Endothelial cell of umbilical vein (primary cell): Measurements from ENCODE around the gene ADH7. TPM values are rescaled to one million over a fixed set of nuclear protein-coding genes. Genes with fewer than 3 reads are reported as not detected.

Experiments
- BruUV-seq: library from RNA; stranded (reverse); fragments of 400-500 nt; replicated peaks from 2 replicates; lab custom pipeline; 2021; lab: Mats Ljungman, UMichigan
- CTCF ChIA-PET: fragments of 300-600, 350-600 bp; sonication (Branson Sonifier 250); formaldehyde crosslinking; loops from one replicate; lab custom pipeline; 2021; ENCODE audit warnings: antibody characterized with exemption, inconsistent platforms; lab: Charles Lee
- POLR2A ChIA-PET: fragments of 300-600, 350-600 bp; sonication (Branson Sonifier 250); formaldehyde crosslinking; loops from one replicate; lab custom pipeline; 2021; ENCODE audit warnings: antibody characterized with exemption, inconsistent platforms; lab: Charles Lee
- DNase-seq: peaks from one replicate; pipeline ENCODE4 v3.0.0-alpha.2; 2011; ENCODE audit warnings: low read depth, low spot score
- FAIRE-seq: peaks from 2 replicates; lab custom pipeline; 2011; peaks lifted over from hg19 to GRCh38; lab: Jason Lieb, UNC
- H2AFZ ChIP-seq: 2 replicates; pipeline ENCODE4 v1.6.0; 2012; ENCODE audit warnings: low read depth, low read length, control low read depth, inconsistent platforms
- H3K27ac ChIP-seq: 2 replicates; pipeline ENCODE4 v1.5.1; 2011; ENCODE audit warnings: low read depth, mild to moderate bottlenecking, control low read depth, low read length, moderate library complexity; ENCODE audit not compliant: insufficient read depth
- H3K27me3 ChIP-seq, 2 experiments: 2 replicates each; pipeline versions ENCODE4 v1.6.0 to v1.6.1; 2011; ENCODE audit warnings: low read length in 2 of 2, mixed read lengths in 1 of 2; ENCODE audit not compliant: control insufficient read depth in 2 of 2, insufficient read depth in 2 of 2
- H3K36me3 ChIP-seq, 2 experiments: 2 replicates in 1 of 2; 3 replicates in 1 of 2; pipeline ENCODE4 v1.5.1; 2011; ENCODE audit warnings: low read length in 2 of 2, mild to moderate bottlenecking in 1 of 2, moderate library complexity in 1 of 2; ENCODE audit not compliant: control insufficient read depth in 2 of 2, insufficient read depth in 2 of 2; ENCODE audit errors: extremely low read depth in 1 of 2
- H3K4me1 ChIP-seq: 3 replicates; pipeline ENCODE4 v1.5.1; 2011; ENCODE audit warnings: mild to moderate bottlenecking, low read length; ENCODE audit not compliant: control insufficient read depth, insufficient read depth; ENCODE audit errors: extremely low read depth
- H3K4me2 ChIP-seq: 2 replicates; pipeline ENCODE4 v1.6.1; 2011; ENCODE audit warnings: low read length, control low read depth, mixed read lengths; ENCODE audit not compliant: insufficient read depth
- H3K4me3 ChIP-seq, 3 experiments: fragments of 200-600 bp in 1 of 3; sonication (generic), shearing (Covaris generic) in 1 of 3; replicated peaks in 1 of 3; 2 replicates each; pipeline ENCODE4 v1.5.1; 2011 to 2016; ENCODE audit warnings: control low read depth in 3 of 3, low read length in 3 of 3, mild to moderate bottlenecking in 2 of 3, inconsistent platforms in 1 of 3, low read depth in 1 of 3, moderate library complexity in 1 of 3; ENCODE audit not compliant: insufficient read depth in 1 of 3
- H3K79me2 ChIP-seq: 2 replicates; pipeline ENCODE4 v1.6.0; 2012; ENCODE audit warnings: low read length, inconsistent platforms; ENCODE audit not compliant: control insufficient read depth, insufficient read depth
- H3K9ac ChIP-seq: replicated peaks from 2 replicates; pipeline ENCODE3; 2011; ENCODE audit warnings: low read length, control low read depth; ENCODE audit not compliant: insufficient read depth; ENCODE audit errors: extremely low read depth
- H3K9me1 ChIP-seq: replicated peaks from 3 replicates; pipeline ENCODE4 v1.6.0; 2011; ENCODE audit warnings: mild to moderate bottlenecking, low read length; ENCODE audit not compliant: control insufficient read depth, insufficient read depth; ENCODE audit errors: extremely low read depth
- H3K9me3 ChIP-seq: replicated peaks from 2 replicates; pipeline ENCODE4 v1.5.1; 2012; ENCODE audit warnings: low read length, inconsistent platforms; ENCODE audit not compliant: control insufficient read depth, insufficient read depth
- H4K20me1 ChIP-seq: replicated peaks from 2 replicates; pipeline ENCODE3; 2011; ENCODE audit warnings: mild to moderate bottlenecking, low read length; ENCODE audit not compliant: control insufficient read depth, insufficient read depth; ENCODE audit errors: extremely low read depth
- EZH2 ChIP-seq: IDR thresholded peaks from 2 replicates; pipeline ENCODE4 v1.6.1; 2012; ENCODE audit warnings: borderline replicate concordance, low read depth, mild to moderate bottlenecking, moderate library complexity, low read length, inconsistent platforms; ENCODE audit not compliant: severe bottlenecking
- POLR2AphosphoS5 ChIP-seq: IDR thresholded peaks from 2 replicates; pipeline ENCODE4 v1.6.1; 2012; ENCODE audit warnings: low read depth, mild to moderate bottlenecking, control low read depth, low read length, moderate library complexity; ENCODE audit not compliant: insufficient read depth
- dilution Hi-C: fragments of 300-500 bp; cut with MboI; formaldehyde crosslinking; loops from one replicate; pipeline ENCODE4 v1.15.0; 2019; ENCODE audit warnings: low sequenced_read_pairs; ENCODE audit not compliant: extremely low pct_ligation_motif_present
- intact Hi-C: fragments of 100-400 bp; cut with micrococcal nuclease; formaldehyde crosslinking; loops from one replicate; pipeline ENCODE4 v1.10.0; 2022
- polyA plus RNA-seq, 4 experiments: library from polyadenylated mRNA; depleted of rRNA in 3 of 4; stranded (reverse) in 3 of 4; unstranded in 1 of 4; fragments of >200 nt; gene quantifications; 2 replicates each; pipeline versions ENCODE4 v1.2.1 to v1.2.3, GENCODE V29; 2011 to 2012; ENCODE audit warnings: missing spikeins in 1 of 4
- total RNA-seq: library from RNA; stranded (reverse); gene quantifications from 2 replicates; pipeline ENCODE4 v1.2.3, GENCODE V29; 2021
- TF ChIP-seq, protein P1 (sequence below), 2 donors: IDR thresholded peaks; 1 replicate in 1 of 2; 2 replicates in 1 of 2; pipeline ENCODE4 v1.5.1; 2011; ENCODE audit warnings: low read length in 2 of 2, mild to moderate bottlenecking in 2 of 2, moderate library complexity in 2 of 2, control low read depth in 1 of 2, inconsistent platforms in 1 of 2, low read depth in 1 of 2; ENCODE audit not compliant: insufficient read depth in 1 of 2; ENCODE audit errors: extremely low read depth in 1 of 2

Gene ADH7
- total and polyA plus RNA-seq, 2 donors (not counting 3 experiments of a cell fraction or from before 2014, with no cell fraction given) = not detected

DNA sequence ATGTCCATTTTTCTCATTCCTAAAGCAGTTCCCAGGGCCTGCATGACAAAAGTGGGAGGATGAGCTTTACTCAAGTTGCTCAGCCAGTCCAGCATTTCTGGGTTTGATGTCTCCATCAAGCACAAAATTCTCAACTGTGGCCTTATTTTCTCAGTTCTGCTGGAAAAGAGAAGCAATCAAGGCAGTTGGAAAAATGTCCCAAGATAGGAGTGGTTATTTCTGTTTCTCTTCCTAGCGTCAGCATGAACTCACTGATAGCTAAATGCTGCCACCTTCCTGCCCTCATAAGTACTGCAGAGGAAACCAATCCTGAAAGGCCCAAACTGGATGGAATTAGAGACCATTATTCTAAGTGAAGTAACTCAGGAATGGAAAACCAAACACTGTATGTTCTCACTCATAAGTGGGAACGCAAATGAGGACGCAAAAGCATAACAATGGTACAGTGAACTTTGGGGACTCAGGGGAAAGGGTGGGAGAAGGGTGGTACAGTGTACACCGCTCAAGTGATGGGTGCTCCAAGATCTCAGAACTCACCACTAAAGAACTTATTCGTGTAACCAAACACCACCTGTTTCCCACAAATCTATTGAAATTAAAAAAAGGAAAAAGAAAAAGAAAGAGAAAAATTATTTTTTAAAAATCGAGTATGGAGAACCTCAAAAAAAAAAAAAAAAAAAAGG is 29.6 kb downstream of the ADH7 start:
- dilution Hi-C loops = no loop called here
- no TSS peak for BruUV-seq
- no peak overlapping the region for H3K27ac ChIP-seq

More for the DNA sequence above, 29.6 kb downstream of the ADH7 start:
- Histone ChIP-seq H3K27me3 (peaks cover 4 to 15% of the 10 kb centered on the region in 2 experiments), H2AFZ (no peak overlapping the region), H3K4me3 (no peak overlapping the region), H3K4me2 (no peak overlapping the region), H4K20me1 (no peaks in the 10 kb centered on the region), H3K9me3 (no peaks in the 10 kb centered on the region), H3K9me1 (no peaks in the 10 kb centered on the region), H3K79me2 (no peaks in the 10 kb centered on the region), H3K36me3 (no peaks in the 10 kb centered on the region), H3K4me1 (peaks cover 5% of the 10 kb centered on the region), H3K9ac (no peak overlapping the region)
- TF ChIP-seq, protein P1, sequence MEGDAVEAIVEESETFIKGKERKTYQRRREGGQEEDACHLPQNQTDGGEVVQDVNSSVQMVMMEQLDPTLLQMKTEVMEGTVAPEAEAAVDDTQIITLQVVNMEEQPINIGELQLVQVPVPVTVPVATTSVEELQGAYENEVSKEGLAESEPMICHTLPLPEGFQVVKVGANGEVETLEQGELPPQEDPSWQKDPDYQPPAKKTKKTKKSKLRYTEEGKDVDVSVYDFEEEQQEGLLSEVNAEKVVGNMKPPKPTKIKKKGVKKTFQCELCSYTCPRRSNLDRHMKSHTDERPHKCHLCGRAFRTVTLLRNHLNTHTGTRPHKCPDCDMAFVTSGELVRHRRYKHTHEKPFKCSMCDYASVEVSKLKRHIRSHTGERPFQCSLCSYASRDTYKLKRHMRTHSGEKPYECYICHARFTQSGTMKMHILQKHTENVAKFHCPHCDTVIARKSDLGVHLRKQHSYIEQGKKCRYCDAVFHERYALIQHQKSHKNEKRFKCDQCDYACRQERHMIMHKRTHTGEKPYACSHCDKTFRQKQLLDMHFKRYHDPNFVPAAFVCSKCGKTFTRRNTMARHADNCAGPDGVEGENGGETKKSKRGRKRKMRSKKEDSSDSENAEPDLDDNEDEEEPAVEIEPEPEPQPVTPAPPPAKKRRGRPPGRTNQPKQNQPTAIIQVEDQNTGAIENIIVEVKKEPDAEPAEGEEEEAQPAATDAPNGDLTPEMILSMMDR (IDR thresholded peaks at IDR 0.05; ENCODE audit: extremely low read depth in 1 of 2, insufficient read depth in 1 of 2, low read depth in 1 of 2, low read length in 2 of 2) = peak; percentile 75 to 78
- TF ChIP-seq POLR2AphosphoS5 (no peak), EZH2 (no peak)
- ChIA-PET POLR2A (no interaction called here), CTCF (interaction anchor here (0.6 to 2.4 kb wide), 23 partner anchors 9 to 1418 kb away, joined by 3 to 15 read pairs (median 3); partner anchors contain the start of genes ADH4, METAP1 and STPG2)
- FAIRE-seq (peak; percentile 76), DNase-seq (peak; percentile 70)
- intact Hi-C loops = loop anchor here (1.0 to 10.0 kb wide), 7 partner anchors 287 to 1254 kb away; partner anchors contain the start of genes ADH5 and METAP1
